Vagina (tissue), 2 donors: Measurements from ENCODE around the gene ENO4. TPM values are rescaled to one million over a fixed set of nuclear protein-coding genes. Genes with fewer than 3 reads are reported as not detected.

Experiments used
- DNase-seq, 2 donors: peaks; one replicate each; pipeline ENCODE4 v3.0.0-alpha.2; 2017; ENCODE audit errors: extremely low spot score in 2 of 2
- H3K27ac ChIP-seq: fragments of 200-600 bp; sonication (generic); one replicate; pipeline ENCODE4 v1.5.1; 2019
- H3K27me3 ChIP-seq: fragments of 200-600 bp; sonication (generic); one replicate; pipeline ENCODE4 v1.5.1; 2019
- H3K36me3 ChIP-seq, 2 donors: fragments of 200-600 bp; sonication (generic); one replicate each; pipeline ENCODE4 v1.5.1; 2017 to 2019
- H3K4me1 ChIP-seq: fragments of 200-600 bp; sonication (generic); one replicate; pipeline ENCODE4 v1.5.1; 2019
- H3K4me3 ChIP-seq, 2 donors: fragments of 200-600 bp; sonication (generic); 1 replicate in 1 of 2; 2 replicates in 1 of 2; pipeline ENCODE4 v1.5.1; 2016 to 2019
- H3K9me3 ChIP-seq: fragments of 200-600 bp; sonication (generic); one replicate; pipeline ENCODE4 v1.5.1; 2019
- POLR2A ChIP-seq, 2 donors: fragments of 450-650 bp; IDR thresholded peaks; one replicate each; pipeline ENCODE4 v1.6.1; 2017; ENCODE audit warnings: antibody characterized with exemption in 2 of 2, mild to moderate bottlenecking in 2 of 2, moderate library complexity in 2 of 2
- POLR2AphosphoS5 ChIP-seq, 2 donors: sonication (generic); formaldehyde crosslinking; IDR thresholded peaks; one replicate each; pipeline ENCODE4 v1.9.0; 2017; ENCODE audit warnings: antibody characterized with exemption in 2 of 2, mild to moderate bottlenecking in 2 of 2, low read depth in 1 of 2; ENCODE audit not compliant: insufficient read depth in 1 of 2
- intact Hi-C: fragments of 100-400 bp; cut with DNase I; formaldehyde crosslinking; loops from one replicate; pipeline ENCODE4 v1.15.1; 2023
- total RNA-seq: library from RNA; depleted of rRNA; stranded (reverse); fragments of >200 nt; gene quantifications from one replicate; pipeline ENCODE4 v1.2.3, GENCODE V29; 2016
- TF ChIP-seq, protein P1 (sequence below), 3 experiments: fragments of 450-650 bp in 2 of 3; fragments of 200-600 bp in 1 of 3; sonication (generic) in 1 of 3; IDR thresholded peaks; one replicate each; pipeline ENCODE4 v1.5.1; 2017 to 2019; ENCODE audit warnings: antibody characterized with exemption in 3 of 3, mild to moderate bottlenecking in 2 of 3, moderate library complexity in 2 of 3

ENO4 gene
- total RNA-seq, 1 donor from 2014 or later: not detected

DNA sequence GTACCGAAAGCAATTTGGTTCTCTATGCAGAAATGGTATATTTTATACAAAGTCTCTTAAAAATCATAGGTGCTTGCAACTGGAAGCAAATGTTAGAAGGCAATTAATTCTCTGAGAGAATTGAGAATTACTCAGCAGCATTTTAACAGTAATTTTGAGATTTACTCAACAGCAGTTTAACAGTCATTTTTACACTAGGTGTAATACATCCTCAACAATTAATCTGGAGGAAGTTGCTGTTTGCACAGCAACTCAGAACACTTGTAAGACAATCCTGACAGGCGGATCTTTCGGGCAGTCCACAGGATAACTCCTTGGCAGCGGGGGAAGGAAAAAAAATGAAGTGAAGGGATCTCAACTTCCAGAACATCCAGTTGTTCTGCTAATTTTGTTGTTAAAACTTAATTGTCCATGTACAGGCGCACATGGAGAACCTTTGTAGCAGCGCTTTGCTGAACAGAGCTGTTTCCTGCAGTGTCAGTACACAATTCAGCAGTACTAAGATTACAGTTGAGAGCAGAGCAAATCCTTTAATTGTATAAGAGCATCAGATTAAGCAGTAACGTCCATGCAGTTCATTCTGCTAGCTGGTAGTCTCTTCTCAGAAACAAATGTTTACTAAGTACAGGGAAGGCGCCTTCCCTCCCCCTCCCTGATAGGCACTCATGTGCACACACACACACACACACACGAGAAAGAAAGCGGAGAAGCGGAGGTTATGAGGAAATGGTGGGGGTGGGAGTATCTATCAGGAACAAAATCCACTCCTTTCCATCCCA lies 43.8 kb downstream of the ENO4 start:
- DNase-seq: no peak
- Histone ChIP-seq H3K36me3 (no peaks in the 10 kb centered on the region), H3K27me3 (no peaks in the 10 kb centered on the region), H3K4me3 (no peak overlapping the region), H3K4me1 (peaks cover 8% of the 10 kb centered on the region), H3K9me3 (no peaks in the 10 kb centered on the region), H3K27ac (no peak overlapping the region)
- TF ChIP-seq POLR2AphosphoS5 (IDR thresholded peaks at IDR 0.05; ENCODE audit: insufficient read depth in 1 of 2, low read depth in 1 of 2) (no peak), POLR2A (IDR thresholded peaks at IDR 0.05) (no peak)
- TF ChIP-seq, protein P1, sequence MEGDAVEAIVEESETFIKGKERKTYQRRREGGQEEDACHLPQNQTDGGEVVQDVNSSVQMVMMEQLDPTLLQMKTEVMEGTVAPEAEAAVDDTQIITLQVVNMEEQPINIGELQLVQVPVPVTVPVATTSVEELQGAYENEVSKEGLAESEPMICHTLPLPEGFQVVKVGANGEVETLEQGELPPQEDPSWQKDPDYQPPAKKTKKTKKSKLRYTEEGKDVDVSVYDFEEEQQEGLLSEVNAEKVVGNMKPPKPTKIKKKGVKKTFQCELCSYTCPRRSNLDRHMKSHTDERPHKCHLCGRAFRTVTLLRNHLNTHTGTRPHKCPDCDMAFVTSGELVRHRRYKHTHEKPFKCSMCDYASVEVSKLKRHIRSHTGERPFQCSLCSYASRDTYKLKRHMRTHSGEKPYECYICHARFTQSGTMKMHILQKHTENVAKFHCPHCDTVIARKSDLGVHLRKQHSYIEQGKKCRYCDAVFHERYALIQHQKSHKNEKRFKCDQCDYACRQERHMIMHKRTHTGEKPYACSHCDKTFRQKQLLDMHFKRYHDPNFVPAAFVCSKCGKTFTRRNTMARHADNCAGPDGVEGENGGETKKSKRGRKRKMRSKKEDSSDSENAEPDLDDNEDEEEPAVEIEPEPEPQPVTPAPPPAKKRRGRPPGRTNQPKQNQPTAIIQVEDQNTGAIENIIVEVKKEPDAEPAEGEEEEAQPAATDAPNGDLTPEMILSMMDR (IDR thresholded peaks at IDR 0.05): no peak
- intact Hi-C loops: no loop called here

DNA sequence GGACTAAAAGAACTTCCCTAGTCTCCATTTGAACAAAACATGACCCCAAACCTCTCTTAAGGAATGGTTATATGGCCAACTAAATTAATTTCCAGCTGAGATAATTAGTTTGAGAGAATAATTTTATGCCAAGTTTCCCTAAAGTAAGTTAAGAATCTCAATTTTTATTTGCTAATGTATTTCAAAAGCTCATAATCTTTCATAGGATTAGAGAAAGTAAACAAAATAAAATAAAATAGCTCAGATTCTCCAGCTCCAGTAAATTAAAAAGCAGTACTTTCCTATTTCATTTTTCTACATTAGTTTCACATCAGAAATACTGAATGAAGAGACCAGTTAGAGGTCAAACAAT lies 44.4 kb downstream of the ENO4 start:
- H3K9me3 ChIP-seq: no peaks in the 10 kb centered on the region
- peaks cover 8% of the 10 kb centered on the region for H3K4me1 ChIP-seq
- no peak overlapping the region for H3K4me3 ChIP-seq
- intact Hi-C loops: no loop called here
- H3K27ac ChIP-seq: no peak overlapping the region
- H3K27me3 ChIP-seq: no peaks in the 10 kb centered on the region
- TF ChIP-seq POLR2A (IDR thresholded peaks at IDR 0.05): no peak
- TF ChIP-seq, protein P1 (IDR thresholded peaks at IDR 0.05): no peak
- no peak for TF ChIP-seq POLR2AphosphoS5 (IDR thresholded peaks at IDR 0.05; ENCODE audit: insufficient read depth in 1 of 2, low read depth in 1 of 2)
- no peak for DNase-seq
- no peaks in the 10 kb centered on the region for H3K36me3 ChIP-seq

DNA sequence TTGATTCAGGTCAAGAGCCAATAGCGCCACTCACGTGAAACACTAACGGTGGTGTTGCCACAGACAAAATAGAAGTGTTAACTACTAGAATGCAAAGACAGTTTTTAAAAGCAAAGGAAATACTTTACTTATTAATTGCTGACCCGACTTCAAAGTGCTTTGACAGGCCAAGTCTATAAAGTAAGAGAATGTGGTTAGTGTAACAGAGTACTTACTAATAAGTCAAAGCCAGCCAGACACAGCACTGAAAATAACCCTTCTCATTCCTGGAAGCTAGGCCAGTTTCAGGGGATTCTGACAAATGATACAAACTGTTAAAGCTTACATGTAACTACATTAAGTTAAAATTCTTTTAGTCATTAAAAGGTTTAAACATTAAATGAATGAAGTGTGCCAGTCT lies 50.3 kb downstream of the ENO4 start:
- TF ChIP-seq POLR2AphosphoS5 (IDR thresholded peaks at IDR 0.05; ENCODE audit: insufficient read depth in 1 of 2, low read depth in 1 of 2) (no peak), POLR2A (IDR thresholded peaks at IDR 0.05) (no peak)
- TF ChIP-seq, protein P1 (IDR thresholded peaks at IDR 0.05): no peak

DNA sequence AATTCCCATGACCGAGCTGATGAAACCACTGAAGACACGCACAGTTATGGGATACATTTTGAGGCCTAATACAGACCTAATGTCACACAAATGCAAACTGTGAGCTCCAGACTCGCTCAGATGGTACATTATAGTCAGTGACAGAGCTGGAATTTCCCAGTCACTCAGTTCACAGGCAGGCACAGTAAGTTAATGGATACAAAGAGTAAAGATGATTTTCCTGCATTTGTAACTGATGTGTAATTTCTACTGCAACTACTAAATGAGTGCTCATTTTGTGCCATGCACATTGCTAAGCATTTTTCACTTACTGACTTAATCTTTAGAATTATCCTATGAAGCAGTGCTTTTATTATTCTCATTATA lies 56.5 kb downstream of the ENO4 start:
- Histone ChIP-seq H3K4me1 (no peaks in the 10 kb centered on the region), H3K9me3 (no peaks in the 10 kb centered on the region), H3K27ac (no peak overlapping the region), H3K4me3 (no peak overlapping the region), H3K36me3 (no peaks in the 10 kb centered on the region), H3K27me3 (no peaks in the 10 kb centered on the region)
- TF ChIP-seq POLR2AphosphoS5 (IDR thresholded peaks at IDR 0.05; ENCODE audit: insufficient read depth in 1 of 2, low read depth in 1 of 2) (no peak), POLR2A (IDR thresholded peaks at IDR 0.05) (no peak)
- TF ChIP-seq, protein P1 (IDR thresholded peaks at IDR 0.05): no peak
- intact Hi-C loops: no loop called here
- DNase-seq: no peak

More for the DNA sequence above, 50.3 kb downstream of the ENO4 start:
- intact Hi-C loops: no loop called here
- Histone ChIP-seq H3K27ac (no peak overlapping the region), H3K4me1 (no peaks in the 10 kb centered on the region), H3K4me3 (no peak overlapping the region), H3K36me3 (no peaks in the 10 kb centered on the region), H3K27me3 (no peaks in the 10 kb centered on the region), H3K9me3 (no peaks in the 10 kb centered on the region)
- DNase-seq: no peak

DNA sequence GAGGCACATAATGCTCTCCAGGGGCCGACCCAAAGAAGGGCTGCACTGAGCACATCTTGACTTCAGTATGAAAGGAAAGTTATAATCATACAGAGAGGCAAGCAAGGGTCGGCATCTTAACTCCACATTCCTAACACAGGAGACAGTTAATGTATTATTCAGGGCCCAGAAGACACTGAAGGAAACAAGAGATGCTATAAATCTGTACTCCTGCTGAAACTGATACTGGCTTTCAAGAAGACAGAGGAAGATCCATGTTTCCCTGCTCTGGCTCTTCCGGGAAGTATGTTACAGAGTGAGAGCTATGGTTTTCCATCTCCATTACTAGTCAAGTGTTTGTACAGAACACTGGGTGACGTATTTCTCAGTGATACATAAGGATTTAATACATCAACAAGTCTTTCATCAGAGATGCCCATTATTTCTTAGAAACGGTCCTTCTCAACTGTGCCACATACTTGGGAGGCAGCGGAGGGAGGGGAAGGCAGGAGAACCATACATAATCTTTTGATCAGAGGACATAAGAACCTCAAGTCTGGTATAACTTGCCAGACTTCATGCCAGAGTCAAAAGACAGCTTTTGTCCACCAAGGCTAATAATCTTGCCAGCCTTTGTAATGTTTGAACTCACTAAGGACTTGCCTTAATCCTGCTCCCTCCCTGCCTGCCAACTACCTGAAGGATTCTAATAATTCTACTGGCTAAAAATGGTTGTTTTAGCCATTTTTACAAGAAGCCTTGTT lies 58.1 kb downstream of the ENO4 start:
- Histone ChIP-seq H3K9me3 (no peaks in the 10 kb centered on the region), H3K27me3 (no peaks in the 10 kb centered on the region), H3K4me1 (no peaks in the 10 kb centered on the region), H3K36me3 (no peaks in the 10 kb centered on the region), H3K4me3 (no peak overlapping the region), H3K27ac (no peak overlapping the region)
- intact Hi-C loops: no loop called here
- TF ChIP-seq, protein P1 (IDR thresholded peaks at IDR 0.05): no peak
- no peak for TF ChIP-seq POLR2A (IDR thresholded peaks at IDR 0.05)
- no peak for DNase-seq
